EL (cell line): Measurements from ENCODE around the gene MTMR12.
A peak's percentile ranks its signal among the peaks of the same experiment; 100 is the strongest.
"Not testable (repeated sequence)": the region's sequence is repeated elsewhere in the genome, so short reads cannot be mapped to it uniquely, and the experiment has no call there.

Experiments
- DNase-seq: peaks from one replicate; pipeline ENCODE4 v3.0.0-alpha.2; 2016

Gene MTMR12

GRCh38 chr5:32229586-32229985, 83.2 kb downstream of the MTMR12 start:
- no peak for DNase-seq

DNA sequence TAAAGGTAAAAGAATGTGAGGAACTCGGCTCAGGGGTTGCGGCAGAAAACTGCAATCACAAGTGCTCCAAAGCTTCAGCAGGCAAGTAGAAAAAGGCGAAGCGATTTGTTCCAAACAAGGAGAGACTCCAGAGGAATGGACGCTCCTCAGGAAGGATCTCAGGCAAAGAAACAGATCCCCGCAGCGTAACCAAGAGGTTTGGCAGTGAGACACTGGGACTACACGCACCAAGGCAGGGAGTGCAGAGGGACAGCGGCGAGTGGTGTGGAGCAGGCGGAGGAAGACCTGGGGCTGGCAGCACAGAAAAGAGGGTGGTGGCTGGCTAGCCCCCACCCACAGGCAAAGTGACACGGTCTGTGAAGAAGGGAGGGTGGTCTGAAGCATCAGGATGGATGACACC, 83.9 kb downstream of the MTMR12 start:
- DNase-seq: no peak

DNA sequence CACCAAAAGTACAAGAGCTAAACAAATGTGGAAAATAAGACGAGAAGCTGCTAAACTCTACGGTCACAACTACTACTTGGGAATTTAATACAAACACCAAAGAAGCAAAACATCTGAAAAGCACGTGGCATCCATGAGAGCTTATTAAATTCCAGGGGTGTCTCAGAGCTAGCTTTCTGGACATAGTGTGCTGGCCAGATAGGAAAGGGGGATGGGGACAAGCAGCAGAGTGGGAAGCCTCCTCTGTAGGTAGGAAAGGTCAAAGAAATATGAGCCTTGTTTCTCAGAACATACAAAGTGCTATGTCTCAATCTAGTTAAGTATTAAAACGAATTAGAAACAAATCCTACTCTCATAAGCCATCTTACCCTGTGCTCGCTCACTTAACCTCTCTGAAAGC, 87.3 kb downstream of the MTMR12 start:
- peak; percentile 51 for DNase-seq

- DNase-seq: peak; percentile 90
Measured at GRCh38 chr5:32223972-32224609, 88.6 kb downstream of the MTMR12 start.

DNA sequence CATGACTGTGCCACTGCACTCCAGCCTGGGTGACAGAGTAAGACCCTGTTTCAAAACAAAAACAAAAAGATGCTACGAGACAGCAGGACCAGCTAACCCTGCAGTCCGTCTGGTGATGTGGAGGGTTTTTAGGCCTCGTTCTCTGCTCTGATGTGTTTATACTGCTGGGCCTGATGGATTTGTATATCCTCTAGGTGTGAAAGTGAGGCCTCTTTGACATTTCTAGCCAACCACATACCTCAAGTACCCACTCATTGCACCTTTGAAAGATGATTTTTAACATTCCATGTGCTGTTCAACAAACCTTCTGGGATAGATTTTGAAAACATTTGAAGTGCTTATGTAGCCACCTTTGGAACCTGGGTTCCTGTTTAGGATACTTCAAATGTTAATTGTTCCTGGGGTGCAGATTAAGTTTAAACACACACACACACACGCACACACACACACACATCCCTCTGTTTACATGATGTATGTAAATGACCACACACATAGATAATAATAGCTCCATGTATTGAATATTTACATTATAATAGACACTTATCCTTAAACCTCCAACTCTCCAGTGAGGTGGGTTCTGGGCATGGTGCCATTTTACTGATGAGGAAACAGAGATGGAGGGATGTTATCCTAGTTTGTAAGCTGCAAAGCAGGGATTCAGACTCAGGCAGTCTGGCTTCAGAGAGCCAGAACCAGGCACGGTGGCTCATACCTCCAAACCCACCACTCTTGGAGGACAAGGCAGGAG, 89.8 kb downstream of the MTMR12 start:
- DNase-seq: peak; percentile 15

- DNase-seq: no peak
Measured at GRCh38 chr5:32217886-32218396, 94.8 kb downstream of the MTMR12 start.

- not testable (repeated sequence) for DNase-seq
Measured at GRCh38 chr5:32214344-32214743, 98.4 kb downstream of the MTMR12 start.

DNA sequence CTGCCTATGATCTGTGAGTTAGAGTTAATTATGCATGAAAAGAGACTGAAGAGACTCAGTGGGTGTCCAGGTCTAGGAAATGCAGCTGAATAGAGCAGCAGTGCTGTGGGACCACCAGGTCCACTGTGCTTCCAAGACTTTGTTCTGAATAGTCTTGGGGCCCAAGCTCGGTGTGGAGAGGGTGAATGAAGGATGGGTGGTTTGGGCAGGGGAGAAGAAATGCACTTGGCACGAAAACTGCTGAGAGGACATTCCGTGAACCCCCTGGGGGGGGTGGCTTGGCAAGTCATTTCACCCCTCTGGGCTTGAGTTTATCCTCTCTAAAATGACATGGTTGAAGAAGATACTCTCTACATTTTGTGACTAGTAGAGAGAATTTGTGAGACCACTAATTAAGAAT, 102.6 kb downstream of the MTMR12 start:
- no peak for DNase-seq

DNA sequence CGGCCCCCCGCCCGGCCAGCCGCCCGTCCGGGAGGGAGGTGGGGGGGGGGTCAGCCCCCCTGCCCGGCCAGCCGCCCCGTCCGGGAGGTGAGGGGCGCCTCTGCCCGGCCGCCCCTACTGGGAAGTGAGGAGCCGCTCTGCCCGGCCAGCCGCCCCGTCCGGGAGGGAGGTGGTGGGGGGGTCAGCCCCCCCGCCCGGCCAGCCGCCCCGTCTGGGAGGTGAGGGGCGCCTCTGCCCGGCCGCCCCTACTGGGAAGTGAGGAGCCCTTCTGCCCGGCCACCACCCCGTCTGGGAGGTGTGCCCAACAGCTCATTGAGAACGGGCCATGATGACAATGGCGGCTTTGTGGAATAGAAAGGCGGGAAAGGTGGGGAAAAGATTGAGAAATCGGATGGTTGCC, 103.9 kb downstream of the MTMR12 start:
- DNase-seq: not testable (repeated sequence)

GRCh38 chr5:32207355-32207634, 105.4 kb downstream of the MTMR12 start:
- no peak for DNase-seq

- no peak for DNase-seq
Measured at GRCh38 chr5:32206509-32207354, 106.0 kb downstream of the MTMR12 start.

GRCh38 chr5:32206053-32206452, 106.7 kb downstream of the MTMR12 start:
- no peak for DNase-seq

GRCh38 chr5:32202394-32202793, 110.3 kb downstream of the MTMR12 start:
- no peak for DNase-seq

GRCh38 chr5:32201122-32201753, 111.5 kb downstream of the MTMR12 start:
- DNase-seq: no peak

- no peak for DNase-seq
Measured at GRCh38 chr5:32197032-32197431, 115.7 kb downstream of the MTMR12 start.

DNA sequence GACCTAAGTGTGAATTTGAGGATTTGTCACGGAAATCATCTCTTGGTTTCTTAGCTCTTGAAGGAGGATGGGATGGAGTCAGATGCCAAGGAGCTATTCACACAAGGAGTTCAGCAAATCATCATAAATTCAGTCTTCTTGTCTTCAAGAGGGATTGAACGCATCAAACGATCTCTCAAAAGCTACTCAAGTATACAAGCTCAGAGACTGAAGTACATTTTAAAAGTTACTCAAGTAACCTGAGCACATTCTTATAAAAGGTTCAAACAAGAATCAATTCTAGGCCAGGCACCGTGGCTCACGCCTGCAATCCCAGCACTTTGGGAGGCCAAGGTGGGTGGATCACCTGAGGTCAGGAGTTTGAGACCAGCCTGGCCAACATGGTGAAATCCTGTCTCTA, 117.5 kb downstream of the MTMR12 start:
- no peak for DNase-seq

GRCh38 chr5:32193591-32193990, 119.1 kb downstream of the MTMR12 start:
- DNase-seq: peak; percentile 79

DNA sequence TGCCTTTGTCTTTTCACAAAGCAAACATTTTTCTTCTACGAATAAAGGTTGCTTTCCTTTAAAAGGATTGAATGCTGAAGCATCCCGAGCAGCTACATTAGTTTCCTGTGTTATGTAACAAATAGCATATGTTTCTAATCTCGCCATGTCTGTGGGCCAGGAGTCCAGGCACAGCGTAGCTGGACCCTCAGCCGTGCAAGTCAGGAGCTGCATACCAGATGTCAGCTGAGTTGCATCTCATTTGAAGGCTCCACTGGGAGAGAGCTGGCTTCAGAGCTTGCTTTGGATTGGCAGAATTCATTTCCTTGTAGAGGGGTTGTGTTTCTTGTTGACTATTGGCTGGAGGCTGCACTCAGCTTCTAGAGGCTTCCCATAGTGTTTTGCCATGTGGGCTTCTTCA, 122.6 kb downstream of the MTMR12 start:
- DNase-seq: peak; percentile 29

- DNase-seq: no peak
Measured at GRCh38 chr5:32187675-32188074, 125.1 kb downstream of the MTMR12 start.

- DNase-seq: no peak
Measured at GRCh38 chr5:32182463-32183063, 130.2 kb downstream of the MTMR12 start.
